HG02870 (cell line): ENCODE data around the gene SMYD3.
"Not testable (repeated sequence)": the region's sequence is repeated elsewhere in the genome, so short reads cannot be mapped to it uniquely, and the experiment has no call there.

Experiments
- ATAC-seq: cut with Tn5 transposase; IDR thresholded peaks from one replicate; pipeline ENCODE4 v1.9.1; 2021; ENCODE audit warnings: mild to moderate bottlenecking, moderate library complexity; ENCODE audit not compliant: unreplicated experiment

Gene SMYD3

GRCh38 chr1:245762396-245762910 is 744.6 kb downstream of the SMYD3 start:
- ATAC-seq: no peak

GRCh38 chr1:245760301-245760700 is 746.8 kb downstream of the SMYD3 start:
- ATAC-seq: no peak

GRCh38 chr1:245754463-245754961 is 752.6 kb downstream of the SMYD3 start:
- no peak for ATAC-seq

- no peak for ATAC-seq
Observed at GRCh38 chr1:245753807-245754206, 753.3 kb downstream of the SMYD3 start.

- ATAC-seq: no peak
Observed at GRCh38 chr1:245752561-245752960, 754.5 kb downstream of the SMYD3 start.

GRCh38 chr1:245751726-245752470 is 755.2 kb downstream of the SMYD3 start:
- ATAC-seq: no peak

GRCh38 chr1:245751116-245751515 is 756.0 kb downstream of the SMYD3 start:
- no peak for ATAC-seq

GRCh38 chr1:245750261-245750660 is 756.8 kb downstream of the SMYD3 start:
- ATAC-seq: no peak

- ATAC-seq: no peak
Observed at GRCh38 chr1:245749053-245749452, 758.0 kb downstream of the SMYD3 start.

- ATAC-seq: no peak
Observed at GRCh38 chr1:245748646-245749045, 758.4 kb downstream of the SMYD3 start.

GRCh38 chr1:245748240-245748639 is 758.8 kb downstream of the SMYD3 start:
- no peak for ATAC-seq

- ATAC-seq: no peak
Observed at GRCh38 chr1:245742896-245743295, 764.2 kb downstream of the SMYD3 start.

GRCh38 chr1:245740336-245740735 is 766.7 kb downstream of the SMYD3 start:
- ATAC-seq: not testable (repeated sequence)

- ATAC-seq: no peak
Observed at GRCh38 chr1:245730801-245731200, 776.3 kb downstream of the SMYD3 start.

GRCh38 chr1:245728035-245728434 is 779.0 kb downstream of the SMYD3 start:
- not testable (repeated sequence) for ATAC-seq

GRCh38 chr1:245721488-245721887 is 785.6 kb downstream of the SMYD3 start:
- ATAC-seq: no peak

GRCh38 chr1:245718951-245719350 is 788.1 kb downstream of the SMYD3 start:
- ATAC-seq: no peak

- no peak for ATAC-seq
Observed at GRCh38 chr1:245718123-245718522, 789.0 kb downstream of the SMYD3 start.

GRCh38 chr1:245717611-245718010 is 789.5 kb downstream of the SMYD3 start:
- ATAC-seq: no peak

GRCh38 chr1:245716561-245716960 is 790.5 kb downstream of the SMYD3 start:
- ATAC-seq: no peak

- ATAC-seq: no peak
Observed at GRCh38 chr1:245715970-245716369, 791.1 kb downstream of the SMYD3 start.

GRCh38 chr1:245715291-245715701 is 791.8 kb downstream of the SMYD3 start:
- ATAC-seq: no peak

- ATAC-seq: not testable (repeated sequence)
Observed at GRCh38 chr1:245714027-245714426, 793.1 kb downstream of the SMYD3 start.
